Measurements from ENCODE around the gene PMFBP1.

DNA sequence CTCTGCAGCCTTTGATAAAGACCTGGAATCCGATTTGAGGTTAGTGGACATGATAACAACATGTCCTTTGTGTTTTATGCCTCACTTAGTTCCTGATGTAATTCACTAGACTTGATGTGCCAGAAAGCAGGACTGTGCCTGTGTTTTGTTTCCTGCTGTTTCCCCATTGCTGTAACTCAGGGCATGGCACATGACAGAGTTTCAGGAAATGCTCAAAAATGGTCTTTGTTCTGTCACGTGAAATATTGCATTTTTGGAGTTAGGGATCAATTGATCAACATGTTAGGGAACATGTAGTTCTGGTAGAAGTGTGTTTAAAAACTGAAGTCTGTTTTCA lies 45.6 kb downstream of the PMFBP1 start:
- TF ChIP-seq FOXA1 (IDR thresholded peaks at IDR 0.05) (no peak), BHLHE40 (IDR thresholded peaks at IDR 0.05; ENCODE audit: borderline replicate concordance) (no peak), ELF4 (IDR thresholded peaks at IDR 0.05) (no peak), SP1 (IDR thresholded peaks at IDR 0.05) (no peak), CTBP1 (IDR thresholded peaks at IDR 0.05; ENCODE audit: borderline replicate concordance) (no peak), FOXM1 (IDR thresholded peaks at IDR 0.05; ENCODE audit: borderline replicate concordance) (no peak), ZNF384 (IDR thresholded peaks at IDR 0.05) (no peak)
- TF ChIP-seq, protein P1, sequence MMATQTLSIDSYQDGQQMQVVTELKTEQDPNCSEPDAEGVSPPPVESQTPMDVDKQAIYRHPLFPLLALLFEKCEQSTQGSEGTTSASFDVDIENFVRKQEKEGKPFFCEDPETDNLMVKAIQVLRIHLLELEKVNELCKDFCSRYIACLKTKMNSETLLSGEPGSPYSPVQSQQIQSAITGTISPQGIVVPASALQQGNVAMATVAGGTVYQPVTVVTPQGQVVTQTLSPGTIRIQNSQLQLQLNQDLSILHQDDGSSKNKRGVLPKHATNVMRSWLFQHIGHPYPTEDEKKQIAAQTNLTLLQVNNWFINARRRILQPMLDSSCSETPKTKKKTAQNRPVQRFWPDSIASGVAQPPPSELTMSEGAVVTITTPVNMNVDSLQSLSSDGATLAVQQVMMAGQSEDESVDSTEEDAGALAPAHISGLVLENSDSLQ (IDR thresholded peaks at IDR 0.05) = no peak
